ENCODE data around the gene TRAPPC1.
"Not testable (repeated sequence)": the region's sequence is repeated elsewhere in the genome, so short reads cannot be mapped to it uniquely, and the experiment has no call there.

DNA sequence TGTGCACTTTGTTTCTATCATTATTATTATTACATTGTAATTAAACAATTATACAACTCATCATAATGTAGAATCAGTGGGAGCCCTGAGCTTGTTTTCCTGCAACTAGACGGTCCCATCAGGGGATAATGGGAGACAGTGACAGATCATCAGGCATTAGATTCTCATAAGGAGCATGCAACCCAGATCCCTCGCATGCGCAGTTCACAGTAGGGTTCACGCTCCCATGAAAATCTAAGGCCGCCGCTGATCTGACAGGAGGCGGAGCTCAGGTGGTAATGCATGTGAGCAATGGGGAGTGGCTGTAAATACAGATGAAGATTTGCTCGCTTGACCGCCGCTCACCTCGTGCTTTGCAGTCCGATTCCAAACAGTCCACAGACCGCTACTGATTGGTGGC is 21.5 kb upstream of the TRAPPC1 start:
- TF ChIP-seq EZH2 (IDR thresholded peaks at IDR 0.05; ENCODE audit: insufficient read depth, poor library complexity, severe bottlenecking); EZH2phosphoT487 (IDR thresholded peaks at IDR 0.05; ENCODE audit: insufficient read depth, low read depth): not testable (repeated sequence)

Measured in GM23248 (cell line).